OCI-LY7 (cell line): ENCODE data around the gene SOCS7. TPM values are rescaled to one million over a fixed set of nuclear protein-coding genes. Genes with fewer than 3 reads are reported as not detected.

Experiments used
- BruUV-seq: library from RNA; stranded (reverse); fragments of 400-500 nt; replicated peaks from 2 replicates; lab custom pipeline; 2021; lab: Mats Ljungman, UMichigan
- CTCF ChIA-PET: fragments of 300-600 bp; sonication (Branson Sonifier 250); formaldehyde crosslinking; loops from one replicate; lab custom pipeline; 2022; ENCODE audit warnings: antibody characterized with exemption; ENCODE audit not compliant: unreplicated experiment; lab: Charles Lee
- POLR2A ChIA-PET: fragments of 300-600 bp; sonication (Branson Sonifier 250); formaldehyde crosslinking; loops from one replicate; lab custom pipeline; 2022; ENCODE audit warnings: antibody characterized with exemption; lab: Charles Lee
- DNase-seq: peaks from one replicate; pipeline ENCODE4 v3.0.0-alpha.2; 2015; ENCODE audit warnings: low spot score
- H2AFZ ChIP-seq: fragments of 200-600 bp; sonication (generic), shearing (Covaris generic); 2 replicates; pipeline ENCODE4 v1.6.1; 2014; ENCODE audit warnings: mild to moderate bottlenecking, antibody characterized with exemption, low read length, moderate library complexity
- H3K27ac ChIP-seq: fragments of 200-600 bp; sonication (generic); 2 replicates; pipeline ENCODE4 v1.5.1; 2014; ENCODE audit warnings: mixed run types, low read depth, mild to moderate bottlenecking, moderate library complexity, low read length, inconsistent platforms; ENCODE audit not compliant: poor library complexity, severe bottlenecking
- H3K36me3 ChIP-seq: fragments of 200-600 bp; sonication (generic); 2 replicates; pipeline ENCODE4 v1.6.1; 2014; ENCODE audit warnings: mild to moderate bottlenecking, antibody characterized with exemption, low read length, moderate library complexity, mixed read lengths; ENCODE audit not compliant: insufficient read depth
- H3K4me1 ChIP-seq: fragments of 200-600 bp; sonication (generic); 2 replicates; pipeline ENCODE4 v1.5.1; 2014; ENCODE audit warnings: mild to moderate bottlenecking, low read length; ENCODE audit not compliant: insufficient read depth, poor library complexity, severe bottlenecking
- H3K4me2 ChIP-seq: fragments of 200-600 bp; sonication (generic); 2 replicates; pipeline ENCODE4 v1.6.1; 2014; ENCODE audit warnings: mild to moderate bottlenecking, low read length
- H3K4me3 ChIP-seq: fragments of 200-600 bp; sonication (generic); 2 replicates; pipeline ENCODE4 v1.5.1; 2014; ENCODE audit warnings: mild to moderate bottlenecking, low read depth, low read length; ENCODE audit not compliant: poor library complexity, severe bottlenecking
- H3K79me2 ChIP-seq: fragments of 200-600 bp; sonication (generic); 2 replicates; pipeline ENCODE4 v1.6.1; 2016; ENCODE audit warnings: low read depth, mild to moderate bottlenecking, low read length, moderate library complexity, mixed read lengths; ENCODE audit not compliant: insufficient read depth
- H3K9me2 ChIP-seq: fragments of 200-600 bp; sonication (generic); 2 replicates; pipeline ENCODE4 v1.6.1; 2016; ENCODE audit warnings: mild to moderate bottlenecking, low read length, mixed read lengths; ENCODE audit not compliant: insufficient read depth
- H3K9me3 ChIP-seq: fragments of 200-600 bp; sonication (generic); 2 replicates; pipeline ENCODE4 v1.6.1; 2014; ENCODE audit warnings: mild to moderate bottlenecking, mixed run types, low read length, mixed read lengths
- H4K20me1 ChIP-seq: fragments of 200-600 bp; sonication (generic); 2 replicates; pipeline ENCODE4 v1.6.1; 2014; ENCODE audit warnings: mild to moderate bottlenecking, antibody characterized with exemption, low read length, moderate library complexity, mixed read lengths; ENCODE audit not compliant: insufficient read depth
- CTCF ChIP-seq: fragments of 200-600 bp; sonication (generic); conservative IDR thresholded peaks from 2 replicates; pipeline ENCODE4 v1.5.1; 2014; ENCODE audit warnings: mild to moderate bottlenecking, antibody characterized with exemption, low read length, moderate library complexity, mixed read lengths
- EZH2phosphoT487 ChIP-seq: fragments of 200-600 bp; sonication (generic); IDR thresholded peaks from 2 replicates; pipeline ENCODE4 v1.6.1; 2018; ENCODE audit warnings: low read depth, borderline replicate concordance, mild to moderate bottlenecking, mixed run types, antibody characterized with exemption, low read length, moderate library complexity, mixed read lengths
- intact Hi-C: fragments of 100-400 bp; cut with micrococcal nuclease; formaldehyde crosslinking; loops from one replicate; pipeline ENCODE4 v1.10.0; 2022; ENCODE audit not compliant: unreplicated experiment
- total RNA-seq, 2 experiments: library from RNA; depleted of rRNA in 1 of 2; stranded (reverse); fragments of >200 nt in 1 of 2; shearing (Covaris generic) in 1 of 2; gene quantifications; 2 replicates each; pipeline ENCODE4 v1.2.3, GENCODE V29; 2014 to 2022

Gene SOCS7
- total RNA-seq, 2 experiments from 2014 or later = 36.1 to 39.1 TPM

GRCh38 chr17:38418693-38419507 is 67.3 kb downstream of the SOCS7 start:
- ChIA-PET CTCF (interaction anchor here (0.6 kb wide), 1 partner anchor 79 kb away, joined by 3 read pairs; no protein-coding TSS in a partner anchor), POLR2A (no interaction called here)
- Histone ChIP-seq H3K4me2 (peak overlapping the region; percentile 59), H3K27ac (no peak overlapping the region), H3K9me3 (no peaks in the 10 kb centered on the region), H3K9me2 (no peaks in the 10 kb centered on the region), H2AFZ (no peak overlapping the region), H3K79me2 (no peaks in the 10 kb centered on the region), H3K4me3 (peak overlapping the region; percentile 60), H3K36me3 (no peaks in the 10 kb centered on the region), H4K20me1 (no peaks in the 10 kb centered on the region), H3K4me1 (peaks cover 85% of the 10 kb centered on the region)
- no TSS peak for BruUV-seq
- DNase-seq = peak; percentile 43
- intact Hi-C loops = no loop called here
- TF ChIP-seq CTCF (no peak), EZH2phosphoT487 (no peak)

GRCh38 chr17:38419508-38419981 is 67.9 kb downstream of the SOCS7 start:
- Histone ChIP-seq H3K27ac (no peak overlapping the region), H2AFZ (no peak overlapping the region), H3K9me2 (no peaks in the 10 kb centered on the region), H3K4me2 (peak overlapping the region; percentile 59), H3K9me3 (no peaks in the 10 kb centered on the region), H3K36me3 (no peaks in the 10 kb centered on the region), H3K4me3 (peak overlapping the region; percentile 60), H3K79me2 (no peaks in the 10 kb centered on the region), H4K20me1 (no peaks in the 10 kb centered on the region), H3K4me1 (peaks cover 80% of the 10 kb centered on the region)
- CTCF ChIA-PET = interaction anchor here (0.6 kb wide), 1 partner anchor 80 kb away, joined by 3 read pairs; no protein-coding TSS in a partner anchor
- no TSS peak for BruUV-seq
- POLR2A ChIA-PET = no interaction called here
- DNase-seq = peak; percentile 30
- TF ChIP-seq EZH2phosphoT487 = no peak
- no peak for TF ChIP-seq CTCF
- intact Hi-C loops = no loop called here

- Histone ChIP-seq H3K9me3 (no peaks in the 10 kb centered on the region), H3K4me1 (peaks cover 71% of the 10 kb centered on the region), H3K9me2 (no peaks in the 10 kb centered on the region), H4K20me1 (no peaks in the 10 kb centered on the region), H2AFZ (no peak overlapping the region), H3K27ac (no peak overlapping the region), H3K36me3 (no peaks in the 10 kb centered on the region), H3K4me2 (peak overlapping the region; percentile 66), H3K79me2 (no peaks in the 10 kb centered on the region), H3K4me3 (no peak overlapping the region)
- CTCF ChIA-PET = no interaction called here
- POLR2A ChIA-PET = no interaction called here
- TF ChIP-seq EZH2phosphoT487 (no peak), CTCF (no peak)
- intact Hi-C loops = loop anchor here (10.0 kb wide), 1 partner anchor 244 kb away; no protein-coding TSS in a partner anchor
- BruUV-seq = no TSS peak
- DNase-seq = no peak
Observed at GRCh38 chr17:38420518-38420917, 68.9 kb downstream of the SOCS7 start.
